NCI-H146 treated with DMSO at 0.1 percent for 48 hours (cell line): ENCODE measurements around the gene SRSF8.

Experiments
- DNase-seq: peaks from one replicate; lab custom pipeline; 2025; ENCODE audit not compliant: unreplicated experiment; lab: John Stamatoyannopoulos, UW

The SRSF8 gene

GRCh38 chr11:95067841-95068219 lies 1.1 kb downstream of the SRSF8 start:
- no peak for DNase-seq

GRCh38 chr11:95068549-95068948 lies 1.8 kb downstream of the SRSF8 start:
- no peak for DNase-seq

- DNase-seq, result no peak
These were observed 3.8 kb downstream of the SRSF8 start for GRCh38 chr11:95070471-95070870.

- DNase-seq, result no peak
These were observed 6.2 kb downstream of the SRSF8 start for GRCh38 chr11:95072948-95073347.

- DNase-seq, result no peak
These were observed 8.3 kb downstream of the SRSF8 start for GRCh38 chr11:95074792-95075563.

GRCh38 chr11:95076416-95076815 lies 9.7 kb downstream of the SRSF8 start:
- DNase-seq, result no peak

- DNase-seq, result no peak
These were observed 10.3 kb downstream of the SRSF8 start for GRCh38 chr11:95076981-95077380.

GRCh38 chr11:95078526-95078925 lies 11.8 kb downstream of the SRSF8 start:
- DNase-seq, result no peak

GRCh38 chr11:95081010-95081409 lies 14.3 kb downstream of the SRSF8 start:
- DNase-seq, result no peak

- DNase-seq, result no peak
These were observed 14.7 kb downstream of the SRSF8 start for GRCh38 chr11:95081412-95081811.

GRCh38 chr11:95082576-95083001 lies 15.9 kb downstream of the SRSF8 start:
- DNase-seq, result no peak

GRCh38 chr11:95084509-95084908 lies 17.8 kb downstream of the SRSF8 start:
- DNase-seq, result no peak

- no peak for DNase-seq
These were observed 18.5 kb downstream of the SRSF8 start for GRCh38 chr11:95085117-95085816.

GRCh38 chr11:95086151-95086550 lies 19.4 kb downstream of the SRSF8 start:
- no peak for DNase-seq

- no peak for DNase-seq
These were observed 20.3 kb downstream of the SRSF8 start for GRCh38 chr11:95086836-95087570.

GRCh38 chr11:95088946-95089619 lies 22.4 kb downstream of the SRSF8 start:
- no peak for DNase-seq

GRCh38 chr11:95089620-95090542 lies 23.2 kb downstream of the SRSF8 start, which contains the start of gene ENDOD1:
TSS of gene ENDOD1 (plus strand) at chr11:95089846. CDS start at chr11:95089928, 82 bp downstream.
- peak; percentile 11 for DNase-seq

GRCh38 chr11:95091663-95092180 lies 25.0 kb downstream of the SRSF8 start:
- DNase-seq, result no peak

GRCh38 chr11:95092549-95093324 lies 26.0 kb downstream of the SRSF8 start:
- DNase-seq, result no peak
